Activated gamma-delta T cell (primary cell): ENCODE data around the gene CNOT6L.

Experiments used
- DNase-seq: peaks from one replicate; lab custom pipeline; 2025; lab: John Stamatoyannopoulos, UW

The CNOT6L gene

GRCh38 chr4:77712675-77713074 is 106.5 kb downstream of the CNOT6L start:
- DNase-seq = no peak

- DNase-seq = no peak
Observed at GRCh38 chr4:77711469-77711868, 107.7 kb downstream of the CNOT6L start.

GRCh38 chr4:77710684-77711083 is 108.5 kb downstream of the CNOT6L start:
- DNase-seq = no peak

DNA sequence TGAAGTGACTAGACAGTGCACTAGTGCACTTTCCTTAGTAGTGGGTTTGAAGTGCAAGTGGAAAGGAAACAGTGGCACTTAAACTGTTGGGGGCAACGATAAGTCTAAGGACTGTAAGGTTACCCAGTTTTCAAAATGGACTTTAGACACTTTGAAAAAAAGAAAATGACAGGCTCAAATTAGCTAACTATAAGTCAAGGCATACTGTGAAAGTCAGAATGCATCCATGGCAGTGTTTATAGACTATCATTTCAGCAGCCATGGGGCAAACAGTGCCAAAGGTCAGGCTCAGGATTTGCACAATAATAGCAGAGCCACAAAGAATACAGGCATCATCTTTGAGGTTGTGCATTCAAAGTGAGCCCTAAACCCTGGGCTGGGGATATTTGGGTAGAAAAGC is 109.1 kb downstream of the CNOT6L start:
- no peak for DNase-seq

DNA sequence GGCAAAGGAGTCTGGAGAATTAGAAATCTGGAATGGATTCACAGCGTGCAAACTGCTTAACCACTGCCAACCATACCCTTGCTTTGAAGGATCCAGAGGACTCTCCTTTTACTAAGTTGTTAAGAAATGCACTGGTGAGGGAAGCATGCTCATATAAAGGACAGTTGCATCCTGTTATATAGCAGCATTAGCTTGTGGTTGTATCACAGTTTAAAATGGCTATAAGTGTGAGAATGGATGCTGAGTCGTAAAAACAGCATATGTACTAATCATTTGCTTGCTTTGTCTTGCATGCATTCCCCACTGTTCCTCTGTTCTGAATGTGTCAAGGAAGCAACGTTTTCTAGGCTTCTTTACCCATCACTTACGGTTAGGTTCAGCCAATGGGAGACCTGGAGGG is 112.5 kb downstream of the CNOT6L start:
- no peak for DNase-seq

DNA sequence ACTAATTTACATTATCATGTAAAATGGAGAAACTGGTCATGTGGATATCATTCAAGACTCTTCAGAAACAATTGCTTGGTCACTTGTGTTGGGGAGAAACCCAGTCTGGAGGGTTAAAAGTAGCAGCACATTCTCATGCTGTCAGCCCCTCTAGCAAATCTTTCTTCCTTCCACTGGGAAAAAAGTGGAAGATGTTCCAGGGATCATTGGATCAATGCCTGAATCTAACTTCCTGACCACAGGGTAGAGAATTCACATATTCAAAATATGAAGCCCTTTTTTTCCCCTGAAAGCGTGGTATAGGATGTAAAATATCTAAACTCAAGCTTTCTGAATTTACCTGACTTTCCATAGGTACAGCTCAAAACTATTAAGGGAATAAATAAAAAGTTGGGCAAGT is 115.5 kb downstream of the CNOT6L start:
- DNase-seq = no peak

GRCh38 chr4:77701121-77701520 is 118.0 kb downstream of the CNOT6L start:
- no peak for DNase-seq

DNA sequence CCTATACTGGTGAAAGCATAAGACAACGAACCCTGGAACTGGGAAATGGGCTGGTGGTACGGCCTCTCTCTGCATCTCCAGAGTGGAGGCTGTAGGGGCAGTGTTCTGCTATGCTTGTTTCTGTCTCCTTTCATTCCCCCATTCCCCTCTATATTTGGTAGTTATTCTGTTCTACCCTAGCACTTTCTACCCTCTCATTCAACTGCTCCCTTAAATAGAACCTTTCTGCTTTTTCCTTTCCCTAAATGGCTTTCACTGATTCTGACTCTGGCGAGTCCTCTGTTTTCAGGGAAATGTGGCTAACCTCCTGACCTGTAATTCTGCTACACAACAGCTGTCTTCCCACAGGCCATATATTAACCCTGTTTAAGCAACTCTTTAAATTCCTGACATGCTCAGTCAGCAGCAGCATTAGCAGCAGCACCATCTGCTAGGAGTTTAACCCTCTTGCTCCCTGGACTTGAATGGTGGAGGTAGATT is 119.4 kb downstream of the CNOT6L start:
- no peak for DNase-seq

GRCh38 chr4:77697860-77698590 is 121.1 kb downstream of the CNOT6L start:
- no peak for DNase-seq

DNA sequence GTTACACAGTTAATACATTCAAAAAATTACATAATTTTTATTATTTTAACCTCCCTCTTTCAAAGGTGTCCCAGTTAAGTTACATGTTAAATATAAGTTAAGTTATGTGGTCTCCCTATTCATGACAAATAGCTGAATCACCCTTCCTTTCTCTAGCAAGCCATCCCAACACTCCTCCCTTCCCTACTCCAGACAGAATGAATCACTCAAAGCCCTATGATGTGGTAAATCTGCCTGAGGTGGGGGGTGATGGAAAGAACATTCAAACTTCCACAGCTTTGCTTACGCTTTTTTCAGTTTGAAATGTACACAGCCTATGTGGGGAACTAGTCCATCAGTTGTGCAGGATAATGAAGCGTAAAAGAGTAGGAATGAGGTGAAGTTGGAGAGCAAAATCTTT is 123.4 kb downstream of the CNOT6L start:
- no peak for DNase-seq

DNA sequence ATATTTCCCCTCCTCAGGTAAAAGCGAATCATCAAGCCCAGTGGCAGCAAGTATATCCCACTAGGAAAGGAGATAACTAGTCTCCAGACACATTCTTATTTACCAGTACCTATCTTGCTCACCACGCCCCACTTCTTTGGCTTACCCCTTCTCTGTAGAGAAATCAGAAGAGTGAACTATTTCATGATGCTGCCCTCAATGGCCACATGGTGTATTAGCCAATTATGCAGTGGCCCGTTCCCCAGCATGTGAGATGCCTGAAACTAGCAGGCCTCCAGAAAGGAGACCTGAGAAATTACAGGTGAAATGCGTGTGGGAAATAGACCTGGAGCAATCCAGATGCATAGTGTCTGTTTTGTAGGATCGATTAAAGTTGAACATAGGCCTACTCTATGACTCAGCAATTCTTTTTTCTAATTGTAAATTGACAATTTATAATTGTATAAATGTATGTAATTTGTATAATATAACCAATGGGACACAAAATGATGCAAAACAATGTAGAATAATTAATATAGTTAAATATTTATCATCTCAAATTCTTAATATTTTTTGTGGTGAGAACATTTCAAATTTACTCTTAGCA is 126.2 kb downstream of the CNOT6L start:
- DNase-seq = no peak

DNA sequence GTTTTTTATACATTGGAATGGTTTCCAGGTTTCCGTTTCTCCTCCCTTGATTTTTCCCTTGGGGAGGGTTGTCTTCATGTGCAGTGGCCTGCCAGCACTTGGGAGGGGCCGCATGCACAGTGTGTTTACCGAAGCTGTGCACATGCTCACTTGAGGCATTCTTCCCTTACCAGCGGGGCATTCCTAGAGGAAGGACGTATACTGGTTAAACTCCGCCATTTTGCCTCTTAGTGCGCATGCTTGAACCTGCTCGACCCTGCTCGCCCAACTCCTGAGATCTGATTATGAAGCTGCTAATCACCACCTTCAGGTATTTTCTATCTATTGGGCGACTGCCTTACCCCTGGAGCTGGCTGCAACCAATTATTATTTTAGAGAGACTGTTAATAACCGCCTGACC is 137.4 kb downstream of the CNOT6L start:
- no peak for DNase-seq

DNA sequence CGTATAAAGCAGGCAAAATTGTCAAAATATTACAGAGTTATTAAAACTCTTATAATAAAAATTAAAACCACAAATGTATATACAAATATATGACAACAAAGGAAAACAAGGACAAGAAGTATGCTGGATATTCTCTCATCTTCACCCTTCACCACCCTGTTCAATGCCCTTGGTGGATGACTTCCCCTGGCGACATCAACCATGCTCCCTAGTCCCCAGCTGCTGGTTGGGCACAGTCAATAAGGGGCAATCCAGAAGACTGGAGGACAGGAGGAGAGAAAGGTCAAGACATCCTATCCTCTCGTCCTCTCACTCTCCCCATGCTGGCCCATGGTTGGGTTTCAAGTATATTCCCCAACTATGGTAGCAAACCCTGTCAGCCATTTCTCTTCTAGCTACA is 142.3 kb downstream of the CNOT6L start:
- DNase-seq = no peak

DNA sequence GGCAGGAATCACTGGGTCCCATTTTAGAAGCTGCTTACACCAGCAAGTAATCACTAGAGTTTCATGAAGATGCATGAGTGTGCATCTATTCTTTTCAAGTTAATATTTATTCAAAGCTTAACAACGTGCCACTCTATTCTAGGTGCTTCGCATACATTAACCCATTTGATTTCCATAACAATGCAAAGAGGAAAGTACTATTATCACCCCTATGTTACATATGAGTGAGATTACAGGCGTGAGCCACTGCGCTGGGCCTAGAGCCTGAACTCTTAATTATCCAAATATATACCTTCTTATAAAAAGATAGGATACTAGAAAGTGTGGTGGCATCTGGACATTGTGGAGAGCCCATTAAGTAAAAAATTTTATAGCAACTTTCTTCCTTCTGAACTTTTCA is 148.1 kb downstream of the CNOT6L start:
- DNase-seq = no peak

DNA sequence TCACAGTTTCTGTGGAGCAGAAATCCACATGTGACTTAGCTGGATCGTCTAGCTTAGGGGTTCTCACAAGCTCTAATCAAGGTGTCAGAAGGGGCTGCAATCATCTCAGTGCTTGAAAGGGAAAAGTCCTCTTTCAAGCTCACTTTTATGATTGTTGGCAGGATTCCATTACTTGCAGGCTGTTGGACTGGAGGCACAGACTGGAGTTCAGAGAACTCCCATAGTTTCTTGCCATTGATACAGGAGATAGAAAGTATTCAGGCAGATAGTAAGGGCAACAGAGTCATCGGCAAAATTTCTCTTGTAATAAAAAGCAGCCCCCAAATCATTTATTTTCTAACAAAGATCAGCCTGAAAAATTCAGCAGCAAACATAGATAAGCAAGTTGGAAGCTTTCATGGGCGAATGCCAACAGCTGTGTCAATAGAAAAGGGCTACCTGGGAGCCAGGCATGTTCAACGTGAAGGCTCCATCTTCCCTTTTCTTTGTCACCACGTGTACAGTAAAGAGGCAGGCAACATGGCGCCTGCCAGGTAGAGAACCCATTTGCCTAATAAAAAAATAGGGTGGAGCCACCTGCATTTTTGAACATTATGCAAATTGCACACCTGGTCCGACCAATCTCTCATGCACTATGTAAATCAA is 149.1 kb downstream of the CNOT6L start:
- no peak for DNase-seq

GRCh38 chr4:77665381-77666069 is 153.6 kb downstream of the CNOT6L start:
- DNase-seq = no peak
